HepG2 (cell line): ENCODE results near the gene EPO. TPM values are rescaled to one million over a fixed set of nuclear protein-coding genes. Genes with fewer than 3 reads are reported as not detected.

Experiments used
- GABPA ChIP-seq, 2 experiments: IDR thresholded peaks; 2 replicates each; pipeline ENCODE4 v1.6.1; 2011 to 2016; ENCODE audit warnings: low read depth in 2 of 2, low read length in 1 of 2, missing biosample characterization in 1 of 2, missing genetic modification characterization in 1 of 2
- HOXA3 ChIP-seq: sonication (generic); formaldehyde crosslinking; IDR thresholded peaks from 2 replicates; pipeline ENCODE4 v1.5.0; 2020; ENCODE audit warnings: missing genetic modification reagents
- IRF9 ChIP-seq: sonication (generic); formaldehyde crosslinking; IDR thresholded peaks from 2 replicates; pipeline ENCODE4 v1.8.0; 2022; ENCODE audit warnings: missing genetic modification reagents, mild to moderate bottlenecking, borderline replicate concordance
- POLR2A ChIP-seq, 2 experiments: IDR thresholded peaks; 2 replicates each; pipeline ENCODE4 v1.6.1; 2011; ENCODE audit warnings: low read depth in 2 of 2, low read length in 2 of 2, mild to moderate bottlenecking in 1 of 2, moderate library complexity in 1 of 2; ENCODE audit not compliant: insufficient read depth in 1 of 2
- REPIN1 ChIP-seq: sonication (generic); formaldehyde crosslinking; IDR thresholded peaks from 2 replicates; pipeline ENCODE4 v1.8.0; 2022; ENCODE audit warnings: missing genetic modification reagents, low read depth, mild to moderate bottlenecking, borderline replicate concordance
- SOX13 ChIP-seq, 3 experiments: fragments of 450-650 bp in 1 of 3; sonication (generic) in 1 of 3; formaldehyde crosslinking in 1 of 3; IDR thresholded peaks in 2 of 3; conservative IDR thresholded peaks in 1 of 3; 2 replicates each; pipeline versions ENCODE4 v1.5.0 to v1.6.1; 2016 to 2020; ENCODE audit warnings: antibody characterized with exemption in 1 of 3, mild to moderate bottlenecking in 1 of 3, missing compliant biosample characterization in 1 of 3, missing genetic modification reagents in 1 of 3, moderate library complexity in 1 of 3
- SPEN ChIP-seq: sonication (generic); formaldehyde crosslinking; IDR thresholded peaks from 2 replicates; pipeline ENCODE4 v1.5.1; 2020; ENCODE audit warnings: low read depth, mild to moderate bottlenecking, missing genetic modification reagents
- TSC22D2 ChIP-seq: sonication (generic); formaldehyde crosslinking; IDR thresholded peaks from 2 replicates; pipeline ENCODE4 v1.5.1; 2020; ENCODE audit warnings: missing genetic modification reagents, mild to moderate bottlenecking, borderline replicate concordance
- YY1 ChIP-seq: IDR thresholded peaks from 2 replicates; pipeline ENCODE4 v1.6.1; 2011; ENCODE audit warnings: low read length, low read depth, moderate library complexity, mild to moderate bottlenecking; ENCODE audit not compliant: insufficient read depth, insufficient replicate concordance
- ZC3H13 ChIP-seq: sonication (generic); formaldehyde crosslinking; IDR thresholded peaks from 2 replicates; pipeline ENCODE4 v1.8.1; 2023; ENCODE audit warnings: mild to moderate bottlenecking, missing genetic modification reagents, moderate library complexity
- ZNF7 ChIP-seq: IDR thresholded peaks from 2 replicates; pipeline ENCODE4 v1.6.1; 2016; ENCODE audit warnings: missing biosample characterization, missing genetic modification reagents
- ZNF749 ChIP-seq: sonication (generic); formaldehyde crosslinking; IDR thresholded peaks from 2 replicates; pipeline ENCODE4 v1.8.0; 2022; ENCODE audit warnings: mild to moderate bottlenecking, missing genetic modification reagents, moderate library complexity, borderline replicate concordance
- ZSCAN30 ChIP-seq: sonication (generic); formaldehyde crosslinking; IDR thresholded peaks from 2 replicates; pipeline ENCODE4 v1.5.0; 2020; ENCODE audit warnings: mild to moderate bottlenecking, missing genetic modification reagents
- polyA plus RNA-seq, 8 experiments: library from polyadenylated mRNA; depleted of rRNA in 3 of 8; stranded (reverse) in 7 of 8; unstranded in 1 of 8; fragments of >200 nt; fragmentation: Illumina TruSeq in 4 of 8; extraction: Trizol in 4 of 8; gene quantifications; 2 replicates each; pipeline versions ENCODE4 v1.2.1 to v1.2.3, GENCODE V29; 2011 to 2016; ENCODE audit warnings: low read depth in 4 of 8, missing spikeins in 1 of 8, mixed read lengths in 1 of 8; ENCODE audit not compliant: insufficient read depth in 1 of 8
- total RNA-seq, 5 experiments: library from RNA; depleted of rRNA; stranded (reverse); fragments of >200 nt; fragmentation: Illumina TruSeq; extraction: Trizol; gene quantifications; 2 replicates each; pipeline ENCODE4 v1.2.3, GENCODE V29; 2016; ENCODE audit warnings: low read depth in 1 of 5
- TF ChIP-seq, protein P1 (sequence below): IDR thresholded peaks from 2 replicates; pipeline ENCODE4 v1.6.1; 2016; ENCODE audit warnings: mild to moderate bottlenecking, missing biosample characterization, missing genetic modification reagents
- TF ChIP-seq, protein P2 (sequence below): IDR thresholded peaks from 2 replicates; pipeline ENCODE4 v1.4.0; 2020; ENCODE audit warnings: mild to moderate bottlenecking, missing genetic modification reagents
- TF ChIP-seq, protein P3 (sequence below): sonication (generic); formaldehyde crosslinking; IDR thresholded peaks from 2 replicates; pipeline ENCODE4 v1.5.1; 2020; ENCODE audit warnings: missing genetic modification reagents, mild to moderate bottlenecking, borderline replicate concordance
- TF ChIP-seq, protein P4 (sequence below): fragments of 450-650 bp; IDR thresholded peaks from 2 replicates; pipeline ENCODE4 v1.6.1; 2016

The EPO gene
- total and polyA plus RNA-seq, 2 of the 13 experiments (the other 11 are each of a cell fraction or from before 2014, with no cell fraction given): 10.3 to 25.7 TPM

DNA sequence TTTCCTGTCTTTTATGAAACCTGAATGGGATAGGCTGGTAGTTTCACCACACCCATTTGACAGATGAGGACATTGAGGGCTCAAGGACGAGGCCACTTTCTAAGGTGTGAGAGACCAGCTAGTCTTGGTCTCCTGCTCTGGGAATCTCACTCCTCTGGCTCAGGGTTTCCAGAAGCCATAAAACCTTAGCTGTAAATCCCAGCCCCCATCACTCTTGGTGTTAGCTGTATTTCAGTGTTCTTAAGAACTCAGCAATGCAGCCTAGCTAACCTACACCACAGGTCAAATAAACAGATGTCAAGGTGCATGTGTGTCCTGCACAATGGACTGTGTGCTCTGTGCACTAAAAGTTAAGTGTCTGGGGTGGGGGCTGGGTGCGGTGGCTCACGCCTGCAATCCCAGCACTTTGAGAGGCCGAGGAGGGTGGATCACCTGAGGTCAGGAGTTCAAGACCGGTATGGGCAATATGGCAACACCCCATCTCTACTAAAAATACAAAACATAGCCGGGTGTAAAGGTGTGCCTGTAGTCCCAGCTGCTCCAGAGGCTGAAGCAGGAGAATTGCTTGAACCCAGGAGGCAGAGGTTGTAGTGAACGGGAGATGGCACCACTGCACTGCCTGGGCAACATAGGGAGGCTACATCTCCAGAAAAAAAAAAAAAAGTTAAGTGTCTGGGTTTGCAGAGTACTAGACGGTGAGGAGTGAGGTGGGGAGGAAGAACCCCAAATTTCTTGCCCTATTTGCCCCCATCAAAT lies 567 bp upstream of the EPO start (continued):
- TF ChIP-seq, protein P1, sequence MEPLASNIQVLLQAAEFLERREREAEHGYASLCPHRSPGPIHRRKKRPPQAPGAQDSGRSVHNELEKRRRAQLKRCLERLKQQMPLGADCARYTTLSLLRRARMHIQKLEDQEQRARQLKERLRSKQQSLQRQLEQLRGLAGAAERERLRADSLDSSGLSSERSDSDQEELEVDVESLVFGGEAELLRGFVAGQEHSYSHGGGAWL: no peak
- peak; percentile 46; the same call in 1 of the 2 replicates for TF ChIP-seq REPIN1 (CRISPR knock-in tag)
- TF ChIP-seq IRF9: peak; percentile 19; the same call in 1 of the 2 replicates
- peak; percentile 64 for TF ChIP-seq HOXA3 (CRISPR knock-in tag)
- peak in 1 of 2 experiments; percentile 27; a peak in 2 of 4 replicates for TF ChIP-seq POLR2A (IDR thresholded peaks at IDR 0.05; ENCODE audit: insufficient read depth in 1 of 2, low read depth in 2 of 2, low read length in 2 of 2)
- 0 out of 2 replicates have a peak, but pooled peaks have one; percentile 47 for TF ChIP-seq SPEN (CRISPR knock-in tag)
- peak; percentile 69; the same call in 1 of the 2 replicates for TF ChIP-seq ZC3H13
- TF ChIP-seq ZNF7 (CRISPR knock-in tag): no peak
- TF ChIP-seq, protein P2, sequence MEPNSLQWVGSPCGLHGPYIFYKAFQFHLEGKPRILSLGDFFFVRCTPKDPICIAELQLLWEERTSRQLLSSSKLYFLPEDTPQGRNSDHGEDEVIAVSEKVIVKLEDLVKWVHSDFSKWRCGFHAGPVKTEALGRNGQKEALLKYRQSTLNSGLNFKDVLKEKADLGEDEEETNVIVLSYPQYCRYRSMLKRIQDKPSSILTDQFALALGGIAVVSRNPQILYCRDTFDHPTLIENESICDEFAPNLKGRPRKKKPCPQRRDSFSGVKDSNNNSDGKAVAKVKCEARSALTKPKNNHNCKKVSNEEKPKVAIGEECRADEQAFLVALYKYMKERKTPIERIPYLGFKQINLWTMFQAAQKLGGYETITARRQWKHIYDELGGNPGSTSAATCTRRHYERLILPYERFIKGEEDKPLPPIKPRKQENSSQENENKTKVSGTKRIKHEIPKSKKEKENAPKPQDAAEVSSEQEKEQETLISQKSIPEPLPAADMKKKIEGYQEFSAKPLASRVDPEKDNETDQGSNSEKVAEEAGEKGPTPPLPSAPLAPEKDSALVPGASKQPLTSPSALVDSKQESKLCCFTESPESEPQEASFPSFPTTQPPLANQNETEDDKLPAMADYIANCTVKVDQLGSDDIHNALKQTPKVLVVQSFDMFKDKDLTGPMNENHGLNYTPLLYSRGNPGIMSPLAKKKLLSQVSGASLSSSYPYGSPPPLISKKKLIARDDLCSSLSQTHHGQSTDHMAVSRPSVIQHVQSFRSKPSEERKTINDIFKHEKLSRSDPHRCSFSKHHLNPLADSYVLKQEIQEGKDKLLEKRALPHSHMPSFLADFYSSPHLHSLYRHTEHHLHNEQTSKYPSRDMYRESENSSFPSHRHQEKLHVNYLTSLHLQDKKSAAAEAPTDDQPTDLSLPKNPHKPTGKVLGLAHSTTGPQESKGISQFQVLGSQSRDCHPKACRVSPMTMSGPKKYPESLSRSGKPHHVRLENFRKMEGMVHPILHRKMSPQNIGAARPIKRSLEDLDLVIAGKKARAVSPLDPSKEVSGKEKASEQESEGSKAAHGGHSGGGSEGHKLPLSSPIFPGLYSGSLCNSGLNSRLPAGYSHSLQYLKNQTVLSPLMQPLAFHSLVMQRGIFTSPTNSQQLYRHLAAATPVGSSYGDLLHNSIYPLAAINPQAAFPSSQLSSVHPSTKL (CRISPR knock-in tag): peak; percentile 78
- no peak for TF ChIP-seq GABPA (IDR thresholded peaks at IDR 0.05; ENCODE audit: low read depth, low read length)
- 0 out of 2 replicates have a peak, but pooled peaks have one; percentile 21 for TF ChIP-seq GABPA (CRISPR knock-in tag; IDR thresholded peaks at IDR 0.05; ENCODE audit: low read depth)
- TF ChIP-seq, protein P3, sequence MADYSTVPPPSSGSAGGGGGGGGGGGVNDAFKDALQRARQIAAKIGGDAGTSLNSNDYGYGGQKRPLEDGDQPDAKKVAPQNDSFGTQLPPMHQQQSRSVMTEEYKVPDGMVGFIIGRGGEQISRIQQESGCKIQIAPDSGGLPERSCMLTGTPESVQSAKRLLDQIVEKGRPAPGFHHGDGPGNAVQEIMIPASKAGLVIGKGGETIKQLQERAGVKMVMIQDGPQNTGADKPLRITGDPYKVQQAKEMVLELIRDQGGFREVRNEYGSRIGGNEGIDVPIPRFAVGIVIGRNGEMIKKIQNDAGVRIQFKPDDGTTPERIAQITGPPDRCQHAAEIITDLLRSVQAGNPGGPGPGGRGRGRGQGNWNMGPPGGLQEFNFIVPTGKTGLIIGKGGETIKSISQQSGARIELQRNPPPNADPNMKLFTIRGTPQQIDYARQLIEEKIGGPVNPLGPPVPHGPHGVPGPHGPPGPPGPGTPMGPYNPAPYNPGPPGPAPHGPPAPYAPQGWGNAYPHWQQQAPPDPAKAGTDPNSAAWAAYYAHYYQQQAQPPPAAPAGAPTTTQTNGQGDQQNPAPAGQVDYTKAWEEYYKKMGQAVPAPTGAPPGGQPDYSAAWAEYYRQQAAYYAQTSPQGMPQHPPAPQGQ: no peak
- TF ChIP-seq YY1: peak; percentile 11
- TF ChIP-seq SOX13 (IDR thresholded peaks at IDR 0.05): peak; percentile 43; the same call in 1 of the 2 replicates
- peak in 1 of 2 experiments; percentile 68; a peak in 2 of 4 replicates for TF ChIP-seq SOX13 (CRISPR knock-in tag; conservative IDR thresholded peaks at IDR 0.05 in 1 of 2, IDR thresholded peaks at IDR 0.05 in 1 of 2)
- TF ChIP-seq, protein P4, sequence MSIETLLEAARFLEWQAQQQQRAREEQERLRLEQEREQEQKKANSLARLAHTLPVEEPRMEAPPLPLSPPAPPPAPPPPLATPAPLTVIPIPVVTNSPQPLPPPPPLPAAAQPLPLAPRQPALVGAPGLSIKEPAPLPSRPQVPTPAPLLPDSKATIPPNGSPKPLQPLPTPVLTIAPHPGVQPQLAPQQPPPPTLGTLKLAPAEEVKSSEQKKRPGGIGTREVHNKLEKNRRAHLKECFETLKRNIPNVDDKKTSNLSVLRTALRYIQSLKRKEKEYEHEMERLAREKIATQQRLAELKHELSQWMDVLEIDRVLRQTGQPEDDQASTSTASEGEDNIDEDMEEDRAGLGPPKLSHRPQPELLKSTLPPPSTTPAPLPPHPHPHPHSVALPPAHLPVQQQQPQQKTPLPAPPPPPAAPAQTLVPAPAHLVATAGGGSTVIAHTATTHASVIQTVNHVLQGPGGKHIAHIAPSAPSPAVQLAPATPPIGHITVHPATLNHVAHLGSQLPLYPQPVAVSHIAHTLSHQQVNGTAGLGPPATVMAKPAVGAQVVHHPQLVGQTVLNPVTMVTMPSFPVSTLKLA: no peak
- TF ChIP-seq ZSCAN30 (CRISPR knock-in tag): no peak
- 0 out of 2 replicates have a peak, but pooled peaks have one; percentile 58 for TF ChIP-seq ZNF749
- TF ChIP-seq TSC22D2 (CRISPR knock-in tag): no peak
